NK-92 (cell line): ENCODE data around the gene NYNRIN.

Experiments
- DNase-seq: peaks from one replicate; lab custom pipeline; 2025; ENCODE audit not compliant: unreplicated experiment; lab: John Stamatoyannopoulos, UW

NYNRIN gene

GRCh38 chr14:24430143-24430681 is 31.4 kb downstream of the NYNRIN start:
- no peak for DNase-seq

DNA sequence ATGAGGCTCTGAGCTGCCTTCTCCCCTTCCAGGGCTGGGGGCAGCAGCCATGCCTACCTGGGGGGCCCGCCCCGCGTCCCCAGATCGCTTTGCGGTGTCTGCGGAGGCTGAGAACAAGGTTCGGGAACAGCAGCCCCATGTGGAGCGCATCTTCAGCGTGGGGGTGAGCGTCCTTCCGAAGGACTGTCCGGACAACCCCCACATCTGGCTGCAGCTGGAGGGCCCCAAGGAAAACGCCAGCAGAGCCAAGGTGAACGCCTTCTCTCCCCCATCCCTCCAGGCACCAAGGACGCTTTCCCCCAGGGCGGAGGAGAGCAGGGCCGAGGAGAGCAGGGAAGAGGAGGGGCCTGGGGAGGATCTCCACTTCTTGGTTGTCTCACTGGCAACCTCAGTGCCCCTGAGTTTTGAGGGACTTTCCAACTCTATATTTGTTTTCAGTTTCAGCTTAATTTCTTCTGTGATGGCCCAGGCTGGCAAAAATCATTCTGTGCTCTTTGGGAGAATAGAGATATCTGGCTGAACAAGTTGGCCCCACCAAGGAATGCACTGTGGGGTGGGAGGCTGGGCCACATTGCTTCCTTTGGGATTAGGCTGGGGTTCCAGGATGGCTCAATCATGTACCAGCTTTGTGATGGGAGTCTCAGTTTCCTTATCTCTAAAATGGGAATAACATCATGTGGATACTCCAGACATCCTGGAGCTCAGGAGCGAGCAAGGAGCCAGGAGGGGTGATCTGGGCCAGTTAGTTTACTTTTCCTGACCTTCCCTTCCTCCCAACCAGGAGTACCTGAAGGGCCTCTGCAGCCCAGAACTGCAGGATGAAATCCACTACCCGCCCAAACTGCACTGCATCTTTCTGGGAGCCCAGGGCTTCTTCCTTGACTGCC is 32.1 kb downstream of the NYNRIN start:
- no peak for DNase-seq

DNA sequence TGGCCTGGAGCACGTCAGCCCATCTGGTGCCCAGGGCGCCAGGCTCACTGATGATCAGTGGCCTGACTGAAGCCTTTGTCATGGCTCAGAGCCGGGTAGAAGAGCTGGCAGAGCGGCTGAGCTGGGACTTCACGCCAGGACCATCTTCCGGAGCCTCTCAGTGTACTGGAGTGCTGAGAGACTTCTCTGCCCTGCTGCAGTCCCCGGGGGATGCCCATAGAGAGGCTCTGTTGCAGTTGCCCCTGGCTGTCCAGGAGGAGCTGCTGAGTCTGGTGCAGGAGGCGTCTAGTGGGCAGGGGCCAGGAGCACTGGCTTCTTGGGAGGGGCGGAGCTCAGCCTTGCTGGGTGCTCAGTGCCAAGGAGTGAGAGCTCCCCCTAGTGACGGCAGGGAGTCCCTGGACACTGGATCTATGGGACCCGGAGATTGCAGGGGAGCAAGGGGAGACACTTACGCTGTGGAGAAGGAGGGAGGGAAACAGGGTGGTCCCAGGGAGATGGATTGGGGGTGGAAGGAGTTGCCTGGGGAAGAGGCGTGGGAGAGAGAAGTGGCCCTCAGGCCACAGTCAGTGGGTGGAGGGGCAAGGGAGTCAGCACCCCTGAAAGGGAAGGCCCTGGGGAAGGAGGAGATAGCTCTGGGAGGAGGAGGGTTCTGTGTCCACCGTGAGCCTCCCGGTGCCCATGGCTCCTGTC is 32.9 kb downstream of the NYNRIN start:
- DNase-seq, result no peak

GRCh38 chr14:24432259-24433131 is 33.7 kb downstream of the NYNRIN start:
- no peak for DNase-seq

DNA sequence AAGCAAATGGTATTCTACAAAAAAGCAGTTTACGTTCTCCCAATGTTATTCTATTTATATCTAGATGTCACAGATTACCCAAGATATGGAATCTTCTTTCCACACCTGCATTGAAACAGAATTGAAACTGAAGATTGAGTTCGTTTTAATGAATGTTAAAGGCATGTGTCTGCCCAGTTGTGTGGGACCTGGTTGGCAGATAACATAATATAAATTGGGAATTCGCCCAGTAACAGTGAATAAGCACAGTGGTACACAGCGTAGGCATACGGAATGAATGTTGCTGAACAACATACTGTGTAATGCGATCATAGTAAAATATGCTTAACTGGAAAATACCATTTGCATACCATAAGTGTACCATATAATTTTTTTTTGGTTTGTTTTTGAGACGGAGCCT is 35.2 kb downstream of the NYNRIN start:
- no peak for DNase-seq

GRCh38 chr14:24434676-24435075 is 35.9 kb downstream of the NYNRIN start:
- no peak for DNase-seq

GRCh38 chr14:24435192-24435810 is 36.5 kb downstream of the NYNRIN start:
- no peak for DNase-seq

DNA sequence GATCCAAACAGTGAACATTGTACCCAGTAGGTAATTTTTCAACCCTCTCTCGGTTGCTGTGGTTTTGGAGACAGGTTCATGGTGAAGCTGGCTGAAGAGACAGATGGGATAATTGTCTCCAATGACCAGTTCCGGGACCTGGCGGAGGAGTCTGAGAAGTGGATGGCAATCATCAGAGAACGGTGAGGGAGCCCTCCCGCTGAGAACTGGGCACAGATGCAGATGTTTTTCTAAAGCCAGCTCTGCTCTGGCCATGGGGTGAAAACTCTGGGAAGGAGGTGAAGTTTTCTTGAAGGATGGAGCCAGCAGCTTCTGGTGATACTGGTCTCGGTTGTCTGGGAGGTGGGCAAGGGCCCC is 37.2 kb downstream of the NYNRIN start:
- no peak for DNase-seq

GRCh38 chr14:24436355-24437019 is 37.7 kb downstream of the NYNRIN start:
- DNase-seq, result no peak

DNA sequence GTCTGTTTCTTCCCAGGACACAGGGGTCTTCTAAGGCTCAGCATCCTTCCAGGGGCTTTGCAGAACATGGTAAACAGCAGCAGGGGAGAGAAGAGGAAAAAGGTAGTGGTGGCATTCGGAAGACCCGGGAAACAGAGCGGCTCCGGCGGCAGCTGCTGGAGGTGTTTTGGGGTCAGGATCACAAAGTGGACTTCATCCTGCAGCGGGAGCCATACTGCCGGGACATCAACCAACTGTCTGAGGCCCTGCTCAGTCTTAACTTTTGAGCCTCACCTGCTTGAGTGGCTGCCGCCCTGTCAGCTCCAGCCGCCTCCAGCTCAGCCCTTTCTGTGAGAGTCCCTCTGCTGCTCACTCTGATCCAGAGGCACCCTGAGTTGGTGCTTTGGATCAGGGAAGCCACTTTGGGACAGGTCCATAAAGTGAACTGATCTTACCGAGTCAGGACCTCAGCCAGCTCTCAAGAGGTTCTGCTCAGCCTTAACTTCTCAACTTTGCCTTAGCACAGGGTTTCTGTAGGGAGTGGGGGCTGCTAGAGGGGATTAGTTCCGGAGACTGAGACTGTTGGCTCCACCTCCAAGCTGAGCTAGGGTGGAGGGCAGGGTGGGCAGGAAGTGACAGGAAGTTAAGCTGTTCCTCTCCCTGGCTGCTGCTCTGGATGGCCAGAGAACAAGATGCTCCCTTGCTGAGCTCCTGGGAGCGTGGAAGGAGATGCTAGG is 38.4 kb downstream of the NYNRIN start:
- no peak for DNase-seq

- no peak for DNase-seq
These were observed 38.9 kb downstream of the NYNRIN start for GRCh38 chr14:24437736-24438067.

- no peak for DNase-seq
These were observed 39.7 kb downstream of the NYNRIN start for GRCh38 chr14:24438223-24439097.

GRCh38 chr14:24439257-24439656 is 40.5 kb downstream of the NYNRIN start:
- DNase-seq, result no peak

GRCh38 chr14:24439830-24440605 is 41.2 kb downstream of the NYNRIN start:
- no peak for DNase-seq

DNA sequence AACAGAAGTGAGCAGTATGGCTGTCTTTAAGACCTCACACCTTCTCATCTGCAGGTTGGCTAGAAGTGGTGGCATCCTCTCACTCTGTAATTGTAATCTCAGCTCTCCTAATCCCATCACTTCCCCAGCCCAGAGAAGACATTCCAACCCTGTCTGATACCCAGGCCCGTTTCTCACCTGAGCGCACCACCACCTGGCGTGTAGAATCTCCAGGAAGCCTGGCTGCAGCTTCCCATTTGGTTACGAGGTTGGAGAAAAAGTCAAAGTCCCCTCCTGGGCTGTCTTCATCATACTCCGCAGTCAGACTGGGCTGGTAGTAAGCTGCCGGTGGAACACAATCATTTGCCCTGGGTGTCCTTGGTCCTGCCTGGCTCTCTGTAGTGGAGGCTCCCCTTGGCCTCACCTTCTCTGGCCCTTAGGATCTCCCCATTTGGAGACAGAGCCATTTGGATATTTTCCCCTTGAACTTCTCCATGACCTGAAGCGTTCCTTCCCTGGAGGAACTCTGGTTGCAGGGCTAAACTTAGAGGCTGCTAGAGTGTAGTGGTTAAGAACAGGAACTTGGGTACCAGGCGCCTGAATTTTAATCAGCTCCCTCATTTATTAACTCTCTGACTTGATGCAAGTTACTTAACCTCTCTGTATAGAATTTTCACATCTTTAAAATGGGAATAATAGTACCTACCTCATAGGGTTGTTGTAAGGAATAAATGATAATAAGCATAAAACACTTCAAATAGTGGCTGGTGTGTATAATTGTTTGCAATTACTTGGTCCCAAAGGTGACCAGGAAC is 42.0 kb downstream of the NYNRIN start:
- no peak for DNase-seq

GRCh38 chr14:24441485-24441884 is 42.7 kb downstream of the NYNRIN start:
- no peak for DNase-seq

DNA sequence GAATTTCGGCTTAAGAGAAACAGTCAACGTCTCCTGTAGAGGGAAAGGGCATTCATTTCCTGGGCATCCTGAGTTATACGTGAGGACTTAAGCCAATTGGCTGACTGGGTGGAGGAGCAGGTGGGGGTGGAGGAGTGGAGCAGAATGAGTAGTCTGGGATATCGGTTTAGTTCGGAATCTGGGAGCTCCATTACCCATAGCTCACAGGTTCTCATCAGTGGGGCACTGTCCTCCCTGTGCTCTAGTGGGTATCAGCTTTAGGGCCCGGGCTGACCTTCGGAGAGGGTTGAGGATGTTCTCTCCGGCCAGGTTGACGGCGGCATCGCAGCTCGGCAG is 43.1 kb downstream of the NYNRIN start:
- DNase-seq, result no peak
